ENCODE measurements around the gene STX18.
"Not testable (repeated sequence)": the region's sequence is repeated elsewhere in the genome, so short reads cannot be mapped to it uniquely, and the experiment has no call there.

The STX18 gene

GRCh38 chr4:4510641-4511040, 31.2 kb downstream of the STX18 start:
- not testable (repeated sequence) for DNase-seq

DNA sequence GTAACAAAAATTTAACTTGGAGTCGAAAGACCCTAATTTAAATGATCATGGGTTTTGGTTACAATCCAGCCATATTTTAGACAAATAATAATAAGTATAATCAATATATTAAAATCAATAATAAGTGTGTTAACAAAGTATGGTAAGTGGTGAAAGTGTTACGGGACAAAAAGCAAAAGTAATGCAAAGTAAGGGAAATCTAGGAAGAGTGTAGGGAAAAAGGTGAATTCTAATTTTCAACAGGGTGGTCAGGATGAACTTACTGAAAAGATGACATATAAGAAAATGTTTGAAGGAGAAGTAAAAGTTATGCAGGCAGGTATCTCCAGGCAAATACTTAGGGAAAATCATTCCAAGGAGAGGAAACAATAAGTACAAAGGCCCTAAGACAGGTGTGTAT, 32.3 kb downstream of the STX18 start:
- no peak for DNase-seq

DNA sequence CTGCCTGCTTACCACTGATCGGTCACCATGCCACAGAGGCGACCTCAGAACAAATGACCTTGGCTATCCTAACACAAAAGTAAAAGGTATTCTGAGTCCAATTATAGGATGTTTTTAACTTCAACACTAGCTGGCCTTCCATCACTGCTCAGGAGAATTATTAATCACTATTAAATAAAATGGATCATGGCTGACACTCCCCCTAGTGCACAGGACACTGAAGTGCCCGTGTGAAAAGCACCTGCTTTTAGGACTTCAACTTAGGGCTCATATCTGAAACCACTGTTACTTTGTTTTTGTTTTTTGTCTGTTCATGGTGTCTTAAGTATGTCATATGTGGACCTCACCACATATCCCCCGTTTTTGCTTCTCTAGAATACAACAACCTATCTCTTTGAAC, 33.9 kb downstream of the STX18 start:
- no peak for DNase-seq

DNA sequence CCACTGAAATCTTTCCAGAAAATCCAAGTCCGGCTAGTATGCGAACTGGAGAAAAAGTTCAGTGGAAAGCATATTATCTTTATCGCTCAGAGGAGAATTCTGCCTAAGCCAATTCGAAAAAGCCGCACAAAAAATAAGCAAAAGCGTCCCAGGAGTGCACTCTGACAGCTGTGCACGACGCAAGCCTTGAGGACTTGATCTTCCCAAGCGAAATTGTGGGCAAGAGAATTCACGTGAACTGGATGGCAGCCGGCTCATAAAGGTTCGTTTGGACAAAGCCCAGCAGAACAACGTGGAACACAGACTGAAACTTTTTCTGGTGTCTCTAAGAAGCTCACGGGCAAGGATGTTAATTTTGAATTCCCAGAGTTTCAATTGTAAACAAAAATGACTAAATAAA, 34.4 kb downstream of the STX18 start:
- no peak for DNase-seq

- DNase-seq = peak in 4 of 51 donors; percentile 10 to 32 (median 17)
These were observed 34.9 kb downstream of the STX18 start for GRCh38 chr4:4506961-4507360.

GRCh38 chr4:4505211-4505610, 36.6 kb downstream of the STX18 start:
- not testable (repeated sequence) for DNase-seq

GRCh38 chr4:4504783-4505182, 37.1 kb downstream of the STX18 start:
- DNase-seq = no peak

DNA sequence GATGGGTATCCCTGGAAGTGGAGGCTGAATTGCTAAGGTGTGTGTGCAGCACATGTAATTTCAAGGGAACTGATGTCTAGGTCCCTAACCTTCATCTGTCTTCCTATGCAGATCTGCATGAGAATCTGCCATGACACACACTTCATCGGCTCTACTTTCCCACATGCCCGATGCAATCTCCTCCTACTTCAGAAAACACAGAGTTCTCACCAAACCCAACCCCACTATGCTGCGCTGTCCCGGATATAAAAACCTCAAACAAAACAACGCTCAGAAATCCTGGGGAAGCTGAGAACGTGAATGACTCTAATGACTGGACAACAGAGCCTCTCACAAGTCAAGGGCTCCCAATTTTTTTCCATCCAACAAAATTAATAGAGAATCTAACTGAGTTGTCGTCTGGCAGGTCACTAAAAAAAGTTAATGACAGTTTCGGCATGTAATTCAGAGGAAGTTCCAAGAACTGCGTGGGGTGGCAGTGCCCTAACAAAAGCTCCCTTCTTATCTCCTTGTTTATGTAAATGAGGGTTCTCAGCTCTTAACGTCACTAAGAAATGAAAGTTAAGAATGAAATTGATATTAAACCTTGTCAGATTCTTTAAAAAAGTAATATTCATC, 39.0 kb downstream of the STX18 start:
- no peak for DNase-seq

GRCh38 chr4:4501679-4502078, 40.2 kb downstream of the STX18 start:
- no peak for DNase-seq

- DNase-seq = no peak
These were observed 42.3 kb downstream of the STX18 start for GRCh38 chr4:4499438-4500123.

GRCh38 chr4:4496592-4497372, 45.1 kb downstream of the STX18 start:
- no peak for DNase-seq

- DNase-seq = no peak
These were observed 47.0 kb downstream of the STX18 start for GRCh38 chr4:4494882-4495281.

DNA sequence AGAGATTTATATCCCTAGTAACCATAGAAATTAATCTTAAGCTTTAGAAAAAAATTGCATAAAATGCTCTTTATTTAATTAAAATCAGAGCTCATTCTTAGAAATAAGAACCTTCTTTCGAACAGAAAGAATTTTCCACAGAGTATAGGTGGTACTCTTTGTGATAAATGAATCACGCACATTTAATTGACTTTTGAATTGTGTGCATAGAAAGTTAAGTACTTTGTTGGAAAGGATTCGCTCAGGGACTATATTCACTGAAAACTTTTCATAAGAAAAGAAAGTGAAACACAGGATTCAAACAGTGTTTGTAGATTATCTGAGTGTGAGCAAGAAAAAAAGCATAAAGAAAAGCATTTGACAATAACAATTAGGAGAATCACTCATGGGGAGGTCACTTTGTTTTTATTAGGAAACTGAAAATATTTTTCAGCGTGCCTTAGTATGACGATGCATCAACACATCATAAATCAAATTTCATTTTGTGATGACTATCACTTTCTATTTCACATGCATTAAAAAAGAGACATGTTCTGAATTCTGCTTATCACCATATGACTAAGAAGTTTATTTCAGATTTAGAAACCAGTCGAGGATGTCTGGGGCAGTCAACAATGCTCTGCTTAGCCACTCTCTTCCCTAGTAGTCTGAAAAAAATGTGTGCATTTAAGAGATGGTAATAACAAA, 49.5 kb downstream of the STX18 start:
- DNase-seq = no peak

DNA sequence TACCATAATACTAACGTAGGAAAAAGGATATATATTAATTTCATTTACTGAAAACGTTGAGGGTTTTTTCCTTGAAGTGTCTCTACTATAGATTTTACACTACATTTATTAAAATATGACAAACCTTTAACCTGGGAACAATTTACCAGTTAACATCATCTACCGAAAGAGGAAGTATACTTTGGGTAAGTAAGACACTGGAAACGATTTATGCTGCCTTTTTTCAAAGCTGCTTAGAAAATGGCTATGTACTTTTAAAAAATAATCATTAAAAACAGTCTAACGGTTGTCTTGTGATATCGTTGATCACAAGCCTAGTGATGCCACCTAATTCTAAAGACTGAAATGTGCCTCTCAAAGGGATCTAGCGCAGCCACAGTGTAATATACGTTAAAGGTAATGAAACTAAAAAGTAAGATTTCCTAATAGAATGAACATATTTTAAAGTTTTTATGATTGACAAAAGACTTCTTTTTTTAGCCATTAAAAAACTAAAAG, 50.4 kb downstream of the STX18 start:
- no peak for DNase-seq

- DNase-seq = no peak
These were observed 51.0 kb downstream of the STX18 start for GRCh38 chr4:4490816-4491215.

GRCh38 chr4:4490041-4490440, 51.8 kb downstream of the STX18 start:
- no peak for DNase-seq

DNA sequence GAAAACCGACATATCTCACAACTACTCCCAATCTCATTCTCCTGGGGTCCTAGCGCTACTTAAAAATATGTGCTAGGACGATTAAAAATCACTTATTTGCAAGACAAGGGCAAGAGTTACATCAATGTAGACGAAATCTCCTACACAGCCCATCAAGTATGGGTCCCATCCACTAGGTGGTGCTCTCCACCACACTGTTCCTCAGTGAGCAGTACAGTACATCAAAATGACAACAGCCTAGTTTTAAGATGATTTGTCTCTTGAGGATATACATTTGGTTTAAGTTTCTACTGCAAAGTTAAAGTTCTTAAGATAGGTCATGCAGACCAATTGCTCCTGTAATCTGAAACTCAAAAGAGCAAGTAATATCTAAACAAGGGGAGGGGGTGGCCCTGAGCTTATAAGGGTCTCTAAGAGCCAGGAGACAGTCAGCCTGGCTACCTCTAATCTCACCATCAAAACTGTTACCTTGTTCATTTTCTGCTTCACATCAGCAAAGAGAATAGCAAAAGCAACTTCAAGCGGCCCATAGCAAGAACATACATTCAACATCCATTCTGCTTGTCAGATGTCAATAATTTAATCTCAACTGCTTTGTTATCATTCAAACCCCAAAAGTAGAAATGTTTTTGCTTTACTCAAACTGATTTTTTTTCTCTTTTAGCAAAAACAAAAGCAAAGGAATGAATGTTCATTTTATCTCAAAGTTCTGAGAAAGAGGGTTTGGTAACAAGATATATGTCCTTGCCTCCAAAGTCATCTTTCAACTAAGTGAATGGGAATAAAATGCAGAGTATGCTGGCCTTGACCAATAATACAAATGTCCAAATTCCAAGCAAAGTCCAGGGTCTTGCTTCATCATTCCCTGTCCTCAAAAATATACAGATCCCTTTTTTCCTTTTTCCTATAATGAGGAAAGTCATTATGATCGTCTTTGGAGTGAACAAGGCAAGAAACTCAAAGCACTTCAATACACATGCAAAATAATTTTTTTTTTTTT, 53.1 kb downstream of the STX18 start:
- DNase-seq = peak in 24 of 51 donors; percentile 9 to 78 (median 49)

GRCh38 chr4:4486969-4487368, 54.9 kb downstream of the STX18 start:
- no peak for DNase-seq

- no peak for DNase-seq
These were observed 56.0 kb downstream of the STX18 start for GRCh38 chr4:4485806-4486205.

DNA sequence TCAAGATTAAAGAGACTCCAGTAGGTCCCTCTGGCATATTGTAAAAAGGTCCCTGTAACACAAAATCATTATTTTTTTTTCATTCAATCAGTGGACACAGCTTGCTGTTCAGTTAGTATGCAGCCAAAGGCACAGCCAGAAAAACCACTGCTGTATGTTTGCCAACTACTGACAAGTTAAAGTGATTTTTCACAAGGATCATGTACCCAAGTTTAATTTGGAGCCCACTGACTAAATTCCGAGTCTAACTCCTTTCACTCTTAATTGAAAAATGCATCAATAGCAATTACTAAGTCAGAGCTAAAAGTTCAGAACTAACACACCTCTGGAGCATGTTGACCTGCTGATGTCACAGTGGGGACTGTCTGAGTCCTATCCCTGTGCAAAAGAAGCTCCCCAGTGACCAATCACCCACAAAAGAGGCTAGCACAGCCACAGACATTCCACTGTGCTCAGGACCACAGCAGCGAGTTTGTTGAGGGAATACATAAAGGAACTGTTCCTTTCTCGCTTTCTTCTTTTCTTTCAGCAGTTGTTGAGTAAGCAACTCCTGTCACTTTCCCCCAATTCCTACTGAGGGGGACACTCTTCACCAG, 60.4 kb downstream of the STX18 start:
- peak in 7 of 51 donors; percentile 20 to 59 (median 44) for DNase-seq

Measured in hypothalamus (tissue), 51 donors.